NCI-H460 (cell line): ENCODE measurements around the gene HRH1. TPM values are rescaled to one million over a fixed set of nuclear protein-coding genes. Genes with fewer than 3 reads are reported as not detected.
"Not testable (repeated sequence)": the region's sequence is repeated elsewhere in the genome, so short reads cannot be mapped to it uniquely, and the experiment has no call there.

Source experiments
- DNase-seq: peaks from one replicate; pipeline ENCODE4 v3.0.0-alpha.2; 2016; ENCODE audit warnings: low read depth; ENCODE audit errors: extremely low read depth
- total RNA-seq: library from RNA; depleted of rRNA; stranded (reverse); fragments of >200 nt; shearing (Covaris generic); gene quantifications from 2 replicates; pipeline ENCODE4 v1.2.3, GENCODE V29; 2014

The HRH1 gene
- total RNA-seq, 1 experiment from 2014 or later = 5.8 TPM

DNA sequence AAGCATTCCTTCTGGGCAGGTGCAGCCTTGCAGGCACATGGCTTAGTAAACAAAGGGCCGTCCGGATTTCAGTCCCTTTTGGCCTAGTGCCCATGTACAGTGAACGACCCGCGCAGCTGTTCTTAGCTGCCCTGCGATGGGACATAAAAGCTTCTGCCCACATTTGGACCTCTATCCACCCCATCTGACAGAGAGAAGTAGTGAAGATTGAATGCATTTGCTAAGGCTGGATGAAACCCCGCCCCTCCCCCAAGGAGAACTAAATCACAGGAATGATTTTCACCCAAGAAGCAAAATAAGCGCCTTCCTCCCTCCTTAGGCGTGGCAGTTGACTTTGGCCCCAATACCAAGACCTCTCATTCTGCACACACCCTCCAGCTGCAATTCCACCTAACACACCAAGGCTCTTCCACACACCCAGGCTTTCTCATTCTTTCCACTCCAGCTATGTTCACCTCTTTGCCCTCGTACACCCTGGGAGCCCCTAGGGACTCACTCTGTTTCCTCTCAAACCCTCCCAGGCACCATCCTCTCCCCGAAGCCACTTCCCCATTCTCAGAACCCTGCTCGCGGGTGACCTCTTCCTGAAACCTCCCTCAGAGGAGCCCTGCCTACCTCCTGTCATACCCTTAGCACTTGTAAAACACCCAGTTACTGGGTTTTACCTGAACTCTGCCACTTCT is 14.1 kb upstream of the HRH1 start:
- DNase-seq = no peak

DNA sequence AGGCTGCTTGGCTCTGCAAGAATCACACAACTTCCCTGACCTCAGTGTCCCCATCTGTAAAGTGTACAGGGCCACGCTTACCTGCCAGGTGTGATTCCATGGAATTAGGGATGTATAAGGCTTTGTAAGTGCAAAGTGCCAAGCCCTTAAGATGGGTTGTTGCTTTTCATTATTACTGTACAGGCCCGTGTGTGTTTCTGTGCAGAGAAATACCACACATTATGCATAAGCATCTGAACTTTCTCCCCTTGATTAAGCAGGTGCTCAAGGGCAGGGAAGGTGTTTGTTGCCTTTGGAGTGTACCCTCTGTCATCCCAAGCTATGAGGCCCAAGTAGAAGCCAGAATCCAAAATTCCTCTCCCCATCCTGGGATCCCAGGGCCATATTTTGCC is 13.6 kb upstream of the HRH1 start:
- DNase-seq = no peak

DNA sequence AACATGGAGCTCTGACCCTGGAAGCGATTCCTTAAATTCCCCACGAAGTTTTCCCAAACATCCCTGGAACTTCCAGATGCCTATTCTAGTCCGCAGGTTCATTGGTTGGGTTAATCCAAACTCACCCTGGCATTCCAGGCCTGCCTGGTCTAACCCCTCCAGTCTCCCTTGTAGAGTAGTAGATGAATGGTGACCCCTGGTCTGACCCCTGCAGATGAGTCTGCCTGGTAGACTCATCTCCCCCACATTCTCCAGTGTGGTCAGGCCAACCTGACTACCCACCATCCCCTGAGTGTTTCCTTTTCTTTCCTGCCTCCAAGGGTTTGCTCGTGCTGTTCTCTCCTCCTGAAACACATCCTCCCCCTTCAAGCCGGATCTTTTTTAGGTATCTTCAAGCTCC is 10.8 kb upstream of the HRH1 start:
- no peak for DNase-seq

DNA sequence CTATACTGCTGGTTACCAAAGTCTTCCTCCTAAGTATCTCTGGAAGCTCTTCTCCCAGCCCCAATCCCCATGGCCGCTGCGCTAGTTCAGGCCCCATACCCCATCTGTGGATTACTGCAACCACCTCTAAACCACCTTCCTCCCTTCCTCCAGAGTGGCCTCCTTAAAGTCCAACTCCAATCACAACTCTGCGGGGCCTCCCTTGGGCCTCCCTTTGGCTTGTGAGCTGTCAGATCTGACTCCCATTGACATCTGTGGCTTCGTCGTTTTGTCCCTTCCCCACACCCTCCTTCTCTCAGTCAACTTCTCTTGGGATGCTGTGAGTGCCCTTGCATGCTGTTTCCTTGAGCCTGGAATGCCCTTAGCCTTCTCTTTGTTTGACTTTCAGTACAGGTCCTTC is 9.3 kb upstream of the HRH1 start:
- no peak for DNase-seq

DNA sequence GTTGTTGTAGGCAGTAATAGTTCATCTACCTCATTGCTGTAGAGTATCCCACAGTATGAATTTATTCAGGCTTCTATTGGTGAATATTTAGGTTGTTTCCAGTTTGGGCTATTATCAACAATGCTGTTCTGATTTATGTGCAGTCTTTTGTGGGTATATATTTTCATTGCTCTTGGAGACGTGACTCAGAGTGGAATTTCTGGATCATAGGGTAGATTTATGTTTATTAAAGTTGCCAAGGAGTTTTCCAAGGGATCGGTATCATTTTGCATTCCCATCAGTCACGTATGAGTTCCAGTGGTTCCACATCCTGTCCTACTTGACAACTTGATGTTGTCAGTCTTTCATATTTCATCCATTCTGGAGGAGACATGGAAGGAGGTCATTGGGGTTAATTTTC is 8.4 kb upstream of the HRH1 start:
- DNase-seq = no peak

DNA sequence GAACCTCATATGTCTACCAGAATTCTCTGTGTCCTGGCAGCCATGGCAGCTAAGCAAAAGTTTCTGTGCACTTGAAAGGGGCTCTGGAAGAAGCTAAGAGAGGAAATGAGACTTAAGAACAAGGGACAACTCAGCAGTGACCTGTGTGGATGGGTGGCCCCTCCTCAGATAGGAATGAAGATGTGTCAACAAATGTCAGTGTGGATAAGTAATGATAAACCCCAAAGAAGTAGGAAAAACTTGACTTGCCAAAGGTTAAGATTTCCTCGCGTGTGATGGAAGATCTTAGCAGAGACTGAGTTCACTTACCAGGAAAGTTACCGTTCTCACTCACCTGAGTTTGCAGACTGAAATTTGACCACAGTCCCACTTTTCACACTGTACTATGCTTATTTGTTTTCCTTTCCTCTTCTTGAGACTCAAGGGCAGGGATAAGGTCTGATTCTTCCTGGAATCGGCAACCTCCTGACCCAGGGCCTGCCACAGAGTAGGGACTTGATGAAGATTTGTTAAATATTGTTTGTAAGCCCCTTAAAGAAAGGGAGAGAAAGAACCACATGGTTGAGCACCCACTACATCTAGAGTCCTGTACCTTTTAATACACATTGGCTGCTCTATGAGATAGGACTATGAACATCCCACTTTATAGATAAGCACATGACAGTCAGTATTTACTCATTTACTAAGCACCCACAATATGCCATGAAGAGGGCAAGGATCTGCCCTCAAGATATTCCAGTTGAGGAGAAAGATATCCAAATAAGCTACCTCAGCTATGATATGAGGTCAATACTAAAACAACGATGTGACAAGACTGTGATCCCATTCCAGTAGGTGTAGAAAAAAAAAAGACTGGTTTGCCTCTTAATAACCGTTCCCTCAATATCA is 7.3 kb upstream of the HRH1 start:
- DNase-seq = no peak

DNA sequence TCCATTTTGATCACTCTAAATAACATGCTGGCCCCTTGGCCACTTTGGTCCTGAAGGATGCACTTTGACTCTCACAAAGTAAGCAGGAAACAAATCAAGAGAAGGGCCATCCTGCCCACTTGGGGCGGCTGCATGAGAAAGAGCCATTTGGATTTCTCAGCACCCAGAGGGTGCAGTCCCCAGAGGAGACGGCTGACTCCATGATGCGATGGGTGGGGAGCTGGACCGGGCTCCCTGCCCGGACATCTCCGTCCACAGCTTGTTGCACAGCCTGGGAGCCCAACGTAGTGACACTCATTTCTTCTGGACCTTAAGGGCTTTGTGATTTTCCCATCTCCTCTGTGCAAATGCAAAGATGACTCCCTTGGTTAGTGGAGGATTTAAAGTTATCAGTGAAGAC is 4.0 kb upstream of the HRH1 start:
- DNase-seq = no peak

DNA sequence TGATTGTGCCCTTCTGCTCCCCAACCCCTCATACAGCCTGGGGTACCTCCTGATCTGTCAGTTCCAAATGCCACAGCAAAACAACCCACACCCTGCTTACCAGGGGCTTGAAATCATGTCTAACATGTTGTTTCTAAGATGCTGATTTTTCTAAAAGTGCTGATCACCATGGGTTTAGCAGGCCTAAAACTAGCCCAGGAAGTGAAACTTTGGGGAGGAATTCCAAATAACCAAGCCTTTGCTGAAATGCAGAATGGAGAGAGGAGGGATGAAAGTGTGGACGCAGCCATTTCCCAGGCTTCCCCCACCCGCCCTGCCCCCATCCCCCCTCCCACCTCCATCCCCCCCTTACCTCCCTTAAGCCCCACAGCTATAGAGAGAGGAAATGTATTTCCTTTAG is 2.0 kb upstream of the HRH1 start:
- no peak for DNase-seq

DNA sequence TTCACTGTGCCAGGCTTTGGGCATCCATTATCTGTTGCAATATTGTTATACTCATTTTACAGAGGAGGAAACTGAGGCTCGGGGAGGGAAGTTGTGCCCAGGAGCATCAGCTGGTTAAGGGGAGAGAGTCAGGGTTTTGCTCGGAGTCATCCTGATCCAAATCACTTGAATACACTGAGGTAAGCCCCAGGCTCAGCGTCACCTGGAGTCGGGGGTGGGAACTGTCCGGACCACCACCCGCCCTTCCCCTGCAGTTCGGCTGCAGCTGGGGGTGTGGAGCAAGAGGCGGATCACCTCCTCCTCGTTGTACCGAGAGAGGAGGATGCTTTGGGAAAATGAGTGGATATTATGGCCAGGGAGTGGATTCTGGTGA is 646 bp downstream of the HRH1 start:
- no peak for DNase-seq

DNA sequence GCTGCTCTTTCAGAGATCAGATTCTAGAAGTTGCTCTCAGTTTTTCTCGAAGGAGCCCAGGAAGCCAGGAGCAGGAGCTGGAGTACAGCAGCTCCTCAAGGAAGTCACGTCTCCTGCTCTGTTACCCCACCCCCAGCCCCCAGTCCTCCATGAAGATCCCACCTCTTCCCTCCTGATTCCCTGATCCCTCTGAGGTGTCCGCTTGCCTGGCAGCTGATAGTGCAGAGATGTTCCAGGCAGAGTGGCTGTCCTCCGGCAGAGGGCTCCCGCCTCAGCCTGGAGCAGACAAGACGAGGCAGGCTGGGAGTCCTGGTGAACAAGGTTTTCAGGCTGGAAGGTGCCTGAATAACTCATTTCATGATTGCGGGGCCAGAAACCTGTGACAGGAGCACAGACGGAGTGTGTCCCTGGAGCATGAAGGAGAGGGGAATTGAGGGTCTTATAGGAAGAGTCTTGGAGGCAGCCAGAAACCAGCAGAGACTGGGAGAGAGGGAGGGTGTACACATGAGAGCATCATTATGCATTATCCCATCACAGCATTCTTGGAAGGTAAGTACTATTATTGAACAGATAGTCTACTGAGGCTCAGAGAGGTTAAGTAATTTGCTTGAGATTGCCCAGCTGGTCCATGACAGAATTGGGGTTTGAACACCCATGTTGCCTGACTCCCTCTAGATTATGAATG is 1.2 kb downstream of the HRH1 start:
- peak; percentile 48 for DNase-seq

DNA sequence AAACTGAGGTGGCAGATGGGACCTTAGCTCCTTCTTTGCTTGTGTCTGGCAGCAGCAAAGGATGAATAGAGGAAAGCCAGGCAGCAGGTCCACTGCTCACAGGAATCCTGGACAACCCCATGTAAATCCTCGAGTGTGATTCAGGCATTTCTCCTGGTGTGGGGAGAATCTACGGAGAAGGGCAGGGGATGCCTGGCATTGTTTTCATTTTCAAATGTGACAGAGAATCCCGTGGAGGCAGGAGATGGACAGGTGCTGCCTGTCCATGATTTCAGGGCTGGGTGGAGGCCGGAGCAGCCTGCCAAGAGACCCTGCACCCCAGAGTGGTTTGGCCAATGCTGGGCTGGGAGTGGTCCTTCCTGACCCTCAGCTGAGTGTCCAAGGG is 1.7 kb downstream of the HRH1 start:
- DNase-seq = no peak

DNA sequence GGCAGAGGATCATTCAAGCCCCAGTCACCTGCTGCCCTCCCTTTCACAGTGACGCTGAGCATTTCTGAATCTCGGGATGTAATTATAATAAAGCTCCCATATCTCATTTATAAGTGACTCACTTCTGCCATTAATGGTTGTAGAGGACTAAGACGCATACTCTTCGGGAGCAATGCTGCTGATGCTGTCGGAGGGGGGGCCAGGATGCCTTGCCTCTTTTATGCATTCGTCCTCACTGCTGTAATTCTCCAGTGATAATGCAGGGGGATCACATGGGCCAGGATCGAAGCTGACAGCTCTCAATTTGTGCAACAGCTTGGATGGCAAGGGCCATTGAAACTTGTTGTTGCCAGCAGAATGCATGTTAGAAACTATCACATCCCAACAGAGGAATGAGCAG is 3.1 kb downstream of the HRH1 start:
- no peak for DNase-seq

DNA sequence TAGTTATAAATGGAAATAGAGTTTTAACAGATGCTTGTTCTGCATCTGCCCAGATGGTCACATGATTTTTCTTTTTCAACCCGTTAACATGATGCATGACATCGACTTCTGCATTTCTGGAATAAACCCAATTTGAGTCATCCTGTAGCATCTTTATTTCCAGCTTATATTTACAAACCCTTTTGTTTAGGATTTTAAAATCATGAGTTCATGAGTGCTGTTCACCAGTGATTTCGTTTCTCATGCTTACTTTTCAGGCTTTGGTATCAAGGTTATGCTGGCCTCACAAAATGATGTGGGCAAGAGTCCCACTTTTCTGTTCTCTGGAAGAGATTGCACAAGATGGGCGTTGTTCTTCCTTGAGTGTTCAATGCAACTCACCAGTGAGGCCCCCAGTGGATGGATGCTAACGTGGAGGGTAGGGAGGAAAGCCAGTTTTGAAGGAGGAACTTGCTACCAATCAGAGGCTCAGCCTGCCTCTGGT is 5.2 kb downstream of the HRH1 start:
- DNase-seq = no peak

DNA sequence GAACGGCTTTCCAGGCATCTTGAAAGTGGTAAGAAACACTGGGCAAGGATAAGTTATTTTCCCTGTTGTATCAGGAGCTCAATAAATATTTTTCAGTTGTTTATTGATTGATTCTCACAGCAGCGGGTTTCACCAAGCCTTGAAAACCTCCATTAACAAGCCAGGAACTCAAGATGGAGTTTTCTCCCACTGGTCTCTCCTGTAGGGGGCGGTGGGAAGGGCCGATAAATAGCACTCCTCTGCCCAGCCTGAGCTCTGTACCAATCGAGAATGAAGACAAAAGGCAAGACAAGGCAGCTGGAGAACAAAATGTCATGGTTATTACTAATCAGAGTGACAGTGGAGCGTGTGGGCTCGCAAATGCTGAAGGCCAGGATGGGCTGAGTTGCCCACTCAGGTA is 7.4 kb downstream of the HRH1 start:
- no peak for DNase-seq

DNA sequence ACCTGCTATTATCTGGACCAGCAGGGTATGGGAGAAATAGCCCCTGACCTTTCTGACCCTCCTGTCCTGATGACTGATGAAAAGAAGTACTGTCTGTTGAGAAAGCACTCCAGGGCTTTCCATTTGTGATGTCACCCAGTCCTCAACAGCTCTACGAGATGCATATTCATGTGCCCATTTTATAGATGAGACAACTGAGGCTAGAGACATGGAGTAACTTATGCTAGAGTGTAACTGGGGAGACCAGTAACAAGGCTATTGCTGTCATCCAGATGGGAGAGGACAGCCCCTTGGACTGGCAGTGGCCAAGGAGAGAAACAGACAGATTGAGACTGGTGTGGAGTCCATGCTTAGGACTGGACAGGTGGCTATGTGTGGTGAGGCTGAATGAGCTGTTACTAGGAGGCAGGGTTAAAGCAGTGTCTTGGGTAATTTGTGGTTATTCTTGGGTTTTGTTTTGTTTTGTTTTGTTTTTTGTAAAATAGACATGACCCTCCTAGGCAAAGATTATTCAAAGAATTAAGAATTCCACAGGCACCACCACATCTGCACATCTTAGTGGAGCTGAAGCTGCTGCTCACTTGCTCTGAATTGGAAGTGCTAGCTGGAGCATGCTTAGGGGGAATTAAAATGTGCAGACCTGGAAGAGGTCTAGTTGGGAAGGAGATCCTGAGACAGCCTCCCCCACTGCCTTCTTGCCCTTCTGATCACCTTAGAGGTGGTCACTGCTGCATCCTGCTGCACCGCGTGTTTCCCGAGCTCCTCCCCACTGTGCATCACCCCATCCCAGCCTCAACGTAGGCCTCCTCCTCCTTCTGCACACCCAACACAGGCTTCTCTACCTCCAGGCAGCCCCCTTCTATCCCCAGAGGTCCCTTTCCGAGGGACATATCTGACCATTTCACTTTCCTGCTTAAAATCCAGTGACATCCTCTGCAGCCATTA is 8.4 kb downstream of the HRH1 start:
- no peak for DNase-seq

DNA sequence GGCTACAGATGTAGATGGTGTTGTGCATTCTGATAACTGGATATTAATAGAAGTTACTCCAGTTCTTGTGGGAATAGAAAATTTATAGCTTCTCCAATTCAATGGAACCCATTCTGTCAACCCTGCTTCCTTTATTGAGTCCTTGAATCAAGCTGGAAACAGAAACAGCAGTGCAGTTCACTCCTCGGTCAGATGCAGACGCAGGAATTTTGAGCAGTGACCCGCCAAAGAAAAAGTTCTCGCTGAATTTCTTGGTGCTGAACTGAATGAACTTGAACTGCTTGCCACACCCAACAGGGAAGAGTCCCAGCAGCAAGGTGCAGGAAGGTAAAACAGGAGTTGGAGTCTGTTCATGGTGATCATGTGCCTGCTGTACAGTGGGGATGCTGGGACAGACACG is 10.3 kb downstream of the HRH1 start:
- DNase-seq = no peak

DNA sequence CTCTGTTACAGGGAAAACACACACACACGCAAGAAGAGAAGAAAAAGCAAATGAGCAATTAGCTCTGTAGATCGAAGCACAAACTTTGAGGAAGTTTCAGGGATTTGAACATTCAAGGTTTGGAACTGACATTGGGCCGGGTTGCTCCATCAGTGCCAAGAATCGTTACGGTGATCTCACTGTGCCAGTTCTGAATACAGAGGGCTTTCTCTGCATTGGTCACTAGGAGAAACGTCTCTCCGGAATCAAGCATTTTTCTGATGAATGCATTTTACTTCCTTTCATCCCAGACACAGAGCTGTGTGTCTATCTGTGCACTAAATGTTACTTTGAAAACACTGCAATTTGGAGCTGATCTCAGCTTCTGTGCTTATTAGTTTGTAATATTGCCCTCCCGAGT is 11.2 kb downstream of the HRH1 start:
- no peak for DNase-seq

DNA sequence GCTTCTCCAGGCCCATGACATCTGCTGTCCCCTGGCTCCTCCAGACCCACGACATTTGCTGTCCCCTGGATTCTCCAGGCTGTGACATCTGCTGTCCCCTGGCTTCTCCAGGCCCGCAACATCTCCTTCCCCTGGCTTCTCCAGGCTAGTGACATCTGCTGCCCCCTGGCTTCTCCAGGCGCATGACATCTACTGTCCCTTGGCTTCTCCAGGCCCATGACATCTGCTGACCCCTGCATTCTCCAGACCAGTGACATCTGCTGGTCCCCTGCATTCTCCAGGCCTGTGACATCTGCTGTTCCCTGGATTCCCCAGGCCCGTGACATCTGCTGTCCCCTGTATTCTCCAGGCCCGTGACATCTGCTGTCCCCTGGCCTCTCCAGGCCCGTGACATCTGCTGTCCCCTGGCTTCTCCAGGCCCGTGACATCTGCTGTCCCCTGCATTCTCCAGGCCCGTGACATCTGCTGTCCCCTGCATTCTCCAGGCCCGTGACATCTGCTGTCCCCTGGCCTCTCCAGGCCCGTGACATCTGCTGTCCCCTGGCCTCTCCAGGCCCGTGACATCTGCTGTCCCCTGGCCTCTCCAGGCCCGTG is 12.6 kb downstream of the HRH1 start:
- not testable (repeated sequence) for DNase-seq

DNA sequence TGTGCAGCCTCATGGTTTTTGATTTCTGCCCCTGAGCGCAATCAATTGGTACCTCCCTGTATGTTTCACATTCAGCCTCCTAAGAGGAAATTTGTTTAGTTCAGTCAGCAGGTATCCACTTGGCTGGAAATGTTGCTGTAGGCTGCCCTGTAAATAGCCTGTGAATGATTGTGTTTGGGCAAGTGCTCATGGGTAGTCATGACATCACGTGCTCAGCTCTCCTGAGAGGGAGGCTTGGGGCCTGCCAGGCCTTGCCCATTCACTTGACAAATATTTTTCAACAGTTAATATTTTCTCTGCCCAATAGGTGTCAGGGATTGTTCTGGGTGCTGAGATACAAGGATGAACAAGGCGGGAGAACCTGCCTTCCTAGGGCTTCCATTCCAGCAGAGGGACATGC is 13.3 kb downstream of the HRH1 start:
- no peak for DNase-seq

DNA sequence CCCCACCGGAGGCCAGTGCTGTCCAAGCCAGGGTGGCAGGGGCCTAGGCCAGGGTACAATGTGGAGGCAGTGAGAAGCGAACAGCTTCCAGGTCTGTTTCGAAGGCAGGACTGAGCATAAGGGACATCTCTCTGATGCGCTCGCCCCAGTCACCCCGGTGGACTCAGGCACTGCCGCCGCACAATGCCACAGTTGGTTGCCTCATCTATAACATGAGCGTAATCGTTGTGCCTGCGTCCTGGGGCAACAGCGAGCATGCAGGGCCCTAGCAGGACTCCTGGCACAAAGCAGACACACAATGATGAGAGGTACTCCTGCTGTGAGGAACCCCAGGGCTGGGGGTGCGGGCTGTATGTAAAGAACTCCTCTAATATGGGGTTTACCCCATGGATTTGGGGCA is 14.1 kb downstream of the HRH1 start:
- DNase-seq = no peak
